Medulla oblongata (tissue), 1 donor: ENCODE results near the gene CTDSP2.
"Not testable (repeated sequence)": the region's sequence is repeated elsewhere in the genome, so short reads cannot be mapped to it uniquely, and the experiment has no call there.

Source experiments
- DNase-seq: peaks from one replicate; pipeline ENCODE4 v3.0.0-alpha.2; 2015; ENCODE audit errors: extremely low spot score

Gene CTDSP2

DNA sequence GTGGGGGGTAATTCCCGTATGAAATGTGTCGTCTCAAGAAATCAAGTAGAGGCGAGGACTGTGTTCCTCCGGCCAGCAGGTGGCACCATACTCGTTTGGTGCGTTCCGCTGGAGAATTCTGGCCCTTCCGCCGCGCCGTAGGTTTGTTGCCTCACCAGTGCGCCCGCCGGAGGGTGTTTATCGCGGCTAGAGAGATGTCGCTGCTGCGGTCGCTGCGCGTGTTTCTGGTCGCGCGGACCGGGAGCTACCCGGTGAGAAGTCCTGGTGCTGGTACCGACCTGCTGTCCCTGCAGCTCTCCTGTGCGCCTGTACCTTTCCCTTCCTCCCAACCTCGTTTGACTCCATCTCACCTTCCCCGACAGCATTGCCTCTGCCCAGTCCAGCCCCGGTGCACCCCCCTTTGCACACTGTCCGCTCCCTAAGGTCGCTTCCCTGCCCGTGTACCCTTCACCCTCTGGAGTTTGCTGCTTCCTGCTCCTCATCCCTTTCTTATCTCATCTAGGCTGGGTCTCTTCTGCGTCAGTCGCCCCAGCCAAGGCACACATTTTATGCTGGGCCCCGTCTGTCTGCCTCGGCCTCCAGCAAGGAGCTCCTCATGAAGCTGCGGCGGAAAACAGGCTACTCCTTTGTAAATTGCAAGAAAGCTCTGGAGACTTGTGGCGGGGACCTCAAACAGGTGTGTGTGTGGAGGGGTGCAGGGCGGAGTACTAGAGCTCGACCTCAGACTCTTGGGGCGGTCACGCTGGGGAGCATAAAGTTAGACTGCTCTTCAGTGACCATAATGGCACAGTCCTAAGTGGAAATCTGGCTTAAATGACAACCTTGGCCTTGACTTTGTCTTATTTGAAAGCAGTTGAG lies 63.7 kb downstream of the CTDSP2 start, which contains the start of gene TSFM:
TSFM (plus strand) TSS at position 180 of the 858 bp plus-strand sequence; CDS start at position 195, 15 bp downstream.
- peak; percentile 98 for DNase-seq

- no peak for DNase-seq
These were observed 64.3 kb downstream of the CTDSP2 start for GRCh38 chr12:57782243-57782607.

- no peak for DNase-seq
These were observed 64.7 kb downstream of the CTDSP2 start for GRCh38 chr12:57781801-57782200.

- DNase-seq, result no peak
These were observed 65.3 kb downstream of the CTDSP2 start for GRCh38 chr12:57781244-57781643.

DNA sequence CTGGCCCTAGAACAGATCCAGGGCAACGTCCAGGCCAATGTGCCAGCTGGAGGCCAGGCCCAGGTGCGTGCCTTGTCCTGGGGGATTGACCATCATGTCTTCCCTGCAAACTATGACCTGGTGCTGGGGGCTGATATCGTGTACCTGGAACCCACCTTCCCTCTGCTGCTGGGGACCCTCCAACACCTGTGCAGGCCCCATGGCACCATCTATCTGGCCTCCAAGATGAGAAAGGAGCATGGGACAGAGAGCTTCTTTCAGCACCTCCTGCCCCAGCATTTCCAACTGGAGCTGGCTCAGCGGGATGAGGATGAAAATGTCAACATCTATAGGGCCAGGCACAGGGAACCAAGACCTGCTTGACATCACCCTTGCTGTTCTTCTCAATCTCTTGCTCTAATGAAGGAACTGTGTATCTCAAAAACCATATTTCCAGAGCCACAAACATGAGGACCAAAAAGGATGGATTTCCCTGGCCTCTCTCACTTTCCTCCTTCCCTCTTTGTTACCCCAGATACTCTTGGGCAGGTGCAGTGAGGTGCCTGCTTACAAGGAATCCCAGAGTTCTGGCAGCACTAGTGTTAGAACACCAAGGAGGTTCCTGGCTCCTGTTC lies 66.1 kb downstream of the CTDSP2 start:
- DNase-seq, result no peak

- no peak for DNase-seq
These were observed 66.8 kb downstream of the CTDSP2 start for GRCh38 chr12:57779736-57780135.

- DNase-seq, result no peak
These were observed 68.6 kb downstream of the CTDSP2 start for GRCh38 chr12:57777911-57778310.

- DNase-seq, result no peak
These were observed 69.2 kb downstream of the CTDSP2 start for GRCh38 chr12:57777367-57777766.

DNA sequence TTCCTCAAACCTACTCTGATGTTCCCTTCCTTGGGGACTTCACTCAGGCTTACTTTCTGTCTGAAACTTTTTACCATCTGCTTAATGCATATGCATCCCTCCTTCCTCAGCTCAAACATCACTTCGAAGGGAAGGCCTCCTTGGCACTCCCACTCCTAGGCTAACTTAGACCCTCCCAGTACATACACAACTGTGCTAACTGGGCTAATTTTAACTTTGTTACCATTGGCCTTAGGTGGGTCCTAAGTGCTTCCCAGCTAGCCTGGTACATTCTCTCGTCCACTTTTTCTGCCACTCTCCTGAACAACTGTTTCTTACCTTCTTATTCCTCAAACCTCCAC lies 70.3 kb downstream of the CTDSP2 start:
- no peak for DNase-seq

DNA sequence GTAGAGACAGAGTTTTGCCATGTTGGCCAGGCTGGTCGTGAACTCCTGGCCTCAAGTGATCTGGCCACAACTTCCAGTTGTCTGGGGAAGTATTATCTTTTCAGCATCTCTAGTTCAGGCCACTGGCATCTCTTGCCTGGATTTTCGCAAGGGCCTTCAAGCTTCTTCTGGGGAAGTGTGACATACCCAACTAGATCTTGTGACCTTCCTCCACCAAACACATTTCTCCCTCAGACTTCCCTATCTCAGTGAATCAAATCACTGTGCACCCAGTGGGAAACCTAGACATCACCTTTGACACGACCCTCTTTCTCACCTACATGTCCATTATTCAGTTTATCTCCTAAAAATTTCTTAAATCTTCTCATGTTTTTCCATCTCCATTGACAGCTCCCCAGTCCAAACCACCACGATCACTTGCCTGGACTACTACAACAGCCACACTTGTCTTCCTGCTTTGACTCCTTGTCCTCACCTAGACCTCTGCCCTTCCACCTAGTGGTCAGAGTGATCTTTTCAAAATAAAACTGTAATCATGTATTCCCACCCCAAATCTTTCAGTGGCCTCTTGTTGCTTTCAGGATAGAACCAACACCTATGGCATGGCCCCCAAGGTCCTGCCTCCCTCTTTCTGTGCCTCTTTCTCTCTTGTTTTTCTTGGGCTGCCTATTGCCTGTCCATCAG lies 70.8 kb downstream of the CTDSP2 start:
- DNase-seq, result peak; percentile 9

GRCh38 chr12:57775044-57775443 lies 71.5 kb downstream of the CTDSP2 start:
- no peak for DNase-seq

- DNase-seq, result not testable (repeated sequence)
These were observed 71.9 kb downstream of the CTDSP2 start for GRCh38 chr12:57774634-57775033.

- peak; percentile 37 for DNase-seq
These were observed 73.9 kb downstream of the CTDSP2 start, which contains the start of gene EEF1AKMT3 for GRCh38 chr12:57772429-57773322. TSS of gene EEF1AKMT3 (plus strand) at chr12:57772614. CDS start at chr12:57772725, 111 bp downstream.

DNA sequence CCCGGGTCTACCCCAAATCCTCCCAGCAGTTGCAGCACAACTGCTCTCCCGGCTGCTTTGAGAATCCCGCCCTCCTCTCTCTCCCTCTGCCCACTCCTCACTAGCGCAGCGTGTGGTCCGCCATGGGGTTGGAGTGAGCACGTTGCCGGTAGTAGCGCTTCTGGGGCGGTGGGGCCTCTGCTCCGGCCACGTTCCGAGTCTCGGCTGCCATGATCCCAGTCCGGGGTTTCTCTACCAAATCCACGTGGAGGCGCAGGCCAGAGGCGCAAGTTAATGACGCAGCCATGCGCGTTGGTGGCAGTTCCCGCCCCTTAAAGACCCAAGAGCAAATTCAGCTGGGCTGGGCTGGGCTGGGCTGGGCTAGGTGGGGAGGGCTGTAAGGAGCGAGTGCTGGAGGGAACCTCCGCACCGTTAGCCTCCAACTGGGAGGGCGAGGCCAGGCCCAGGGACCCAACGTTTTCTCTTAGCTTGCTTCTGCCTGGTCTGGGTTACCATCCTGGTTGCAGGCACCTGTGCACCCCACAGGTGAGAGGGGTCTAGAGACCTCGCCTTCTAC lies 74.6 kb downstream of the CTDSP2 start, which contains the start of gene METTL1:
METTL1 (minus strand) TSS at position 233 of the 556 bp plus-strand sequence; CDS start at position 211, 22 bp downstream.
- DNase-seq, result peak; percentile 97

DNA sequence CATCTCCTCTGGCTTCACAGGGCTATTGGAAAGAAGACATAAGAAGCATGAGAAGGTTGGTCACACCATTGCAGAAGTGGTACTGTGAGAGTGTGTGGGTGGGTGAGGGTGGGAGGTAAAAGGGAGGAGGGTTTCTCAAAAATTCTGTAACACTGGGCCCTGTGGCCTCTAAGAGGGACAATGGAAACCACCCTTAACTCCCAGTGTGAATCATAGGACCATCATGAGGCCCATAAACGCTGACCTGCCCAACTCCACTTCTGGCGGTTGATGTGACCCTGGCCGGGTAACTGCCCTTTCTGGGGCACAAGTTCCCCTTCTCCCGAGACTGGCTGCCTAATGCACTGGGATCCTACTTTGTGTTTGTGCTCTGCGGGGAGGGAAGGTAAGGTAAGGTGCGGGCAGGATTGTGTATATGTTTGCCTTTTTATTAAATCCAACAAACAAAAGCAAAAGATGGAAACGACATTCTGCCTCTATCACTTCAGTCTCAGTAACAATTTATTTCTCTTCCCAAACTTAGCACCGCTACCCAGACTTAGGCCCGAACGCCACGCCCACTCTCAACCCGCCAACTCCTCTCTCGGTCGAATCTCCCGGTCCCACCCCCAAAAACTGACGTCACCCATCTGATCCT lies 75.2 kb downstream of the CTDSP2 start:
- peak; percentile 82 for DNase-seq

DNA sequence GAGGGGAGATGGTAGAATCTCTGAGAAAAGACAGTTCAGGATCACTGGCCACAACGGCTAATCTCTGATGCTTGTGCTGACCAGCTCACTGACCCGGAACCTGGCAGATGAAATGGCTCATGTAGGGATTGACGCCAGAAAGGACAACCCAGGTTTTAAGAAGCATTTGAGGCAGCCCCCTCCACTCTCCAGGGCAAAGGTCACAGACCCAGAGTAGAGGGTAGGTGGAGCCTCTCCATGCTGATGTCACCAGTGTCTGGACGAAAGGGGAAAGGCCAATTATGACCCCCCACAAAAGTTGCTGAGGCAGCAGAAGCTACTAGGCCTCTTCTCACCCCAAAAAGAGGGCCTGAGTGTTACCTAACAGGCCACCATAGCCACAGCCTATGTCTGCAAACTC lies 75.8 kb downstream of the CTDSP2 start:
- DNase-seq, result no peak
